ENCODE data around the gene TM4SF4. TPM values are rescaled to one million over a fixed set of nuclear protein-coding genes. Genes with fewer than 3 reads are reported as not detected.

The TM4SF4 gene
- polyA plus RNA-seq, 3 donors: 0.08 TPM; not detected in 2

GRCh38 chr3:149509526-149509925 lies 35.0 kb downstream of the TM4SF4 start:
- Mint-ChIP-seq H3K36me3 (no peaks in the 10 kb centered on the region), H3K27ac (peak overlapping the region in 4 of 7 donors; percentile 30 to 89 (median 48)), H3K9me3 (peaks cover 0 to 2% (median 0%) of the 10 kb centered on the region in 7 donors), H3K4me3 (no peak overlapping the region), H3K27me3 (ENCODE audit: low read depth in 3 of 3) (peaks cover 6 to 12% (median 11%) of the 10 kb centered on the region in 3 donors), H3K4me1 (peaks cover 29% of the 10 kb centered on the region)
- intact Hi-C loops (cut with micrococcal nuclease): no loop called here
- Histone ChIP-seq H4K20me1 (ENCODE audit: insufficient read depth, low read length) (no peaks in the 10 kb centered on the region), H3K27me3 (ENCODE audit: control insufficient read depth in 2 of 2, insufficient read depth in 2 of 2, low read length in 2 of 2) (peaks cover 0 to 4% of the 10 kb centered on the region in 2 donors), H3K9me3 (replicated peaks in 1 of 2; ENCODE audit: control insufficient read depth in 1 of 2, insufficient read depth in 1 of 2, low read length in 2 of 2) (no peaks in the 10 kb centered on the region), H3K4me3 (replicated peaks in 1 of 3; ENCODE audit: low read depth in 2 of 3, low read length in 3 of 3) (no peak overlapping the region), H3K9ac (ENCODE audit: insufficient read depth, low read length, poor library complexity, severe bottlenecking) (no peak overlapping the region), H3K79me2 (ENCODE audit: insufficient read depth, low read length) (no peaks in the 10 kb centered on the region), H3K4me1 (ENCODE audit: control insufficient read depth in 1 of 2, insufficient read depth in 2 of 2, low read length in 2 of 2) (peaks cover 14 to 19% of the 10 kb centered on the region in 2 donors), H2AFZ (ENCODE audit: insufficient read depth, low read depth, low read length, poor library complexity, severe bottlenecking) (no peak overlapping the region), H3K4me2 (replicated peaks; ENCODE audit: extremely low read depth, low read length, poor library complexity, severe bottlenecking) (no peak overlapping the region), H3K36me3 (replicated peaks in 1 of 2; ENCODE audit: control insufficient read depth in 1 of 2, insufficient read depth in 2 of 2, low read length in 2 of 2) (no peaks in the 10 kb centered on the region), H3K27ac (ENCODE audit: low read depth in 1 of 2, low read length in 2 of 2) (no peak overlapping the region)
- peak in 1 of 3 donors; percentile 21 for DNase-seq
- no peak for TF ChIP-seq CTCF (IDR thresholded peaks at IDR 0.05)
- no CpG with 5 or more reads among the region's 3 CpGs for WGBS (ENCODE audit: insufficient coverage)

GRCh38 chr3:149510480-149510879 lies 36.0 kb downstream of the TM4SF4 start:
- no peaks in the 10 kb centered on the region for H3K36me3 ChIP-seq (replicated peaks in 1 of 2; ENCODE audit: control insufficient read depth in 1 of 2, insufficient read depth in 2 of 2, low read length in 2 of 2)
- 100% methylated on average over 2 of the region's 3 CpGs for WGBS (ENCODE audit: insufficient coverage)
- no peaks in the 10 kb centered on the region for H3K9me3 ChIP-seq (replicated peaks in 1 of 2; ENCODE audit: control insufficient read depth in 1 of 2, insufficient read depth in 1 of 2, low read length in 2 of 2)
- no peak overlapping the region for H3K4me2 ChIP-seq (replicated peaks; ENCODE audit: extremely low read depth, low read length, poor library complexity, severe bottlenecking)
- no peak for TF ChIP-seq CTCF (IDR thresholded peaks at IDR 0.05)
- no peak for DNase-seq
- H3K27ac ChIP-seq (ENCODE audit: low read depth in 1 of 2, low read length in 2 of 2): no peak overlapping the region
- no peaks in the 10 kb centered on the region for H3K79me2 ChIP-seq (ENCODE audit: insufficient read depth, low read length)
- Mint-ChIP-seq H3K4me3 (no peak overlapping the region), H3K9me3 (peaks cover 0 to 2% (median 0%) of the 10 kb centered on the region in 7 donors), H3K36me3 (no peaks in the 10 kb centered on the region), H3K27me3 (ENCODE audit: low read depth in 3 of 3) (peaks cover 6 to 15% (median 13%) of the 10 kb centered on the region in 3 donors), H3K4me1 (peaks cover 29% of the 10 kb centered on the region), H3K27ac (peak overlapping the region in 3 of 7 donors; percentile 50 to 71 (median 54))
- H3K27me3 ChIP-seq (ENCODE audit: control insufficient read depth in 2 of 2, insufficient read depth in 2 of 2, low read length in 2 of 2): peaks cover 0 to 4% of the 10 kb centered on the region in 2 donors
- no peak overlapping the region for H3K4me3 ChIP-seq (replicated peaks in 1 of 3; ENCODE audit: low read depth in 2 of 3, low read length in 3 of 3)
- no peak overlapping the region for H2AFZ ChIP-seq (ENCODE audit: insufficient read depth, low read depth, low read length, poor library complexity, severe bottlenecking)
- peaks cover 14 to 19% of the 10 kb centered on the region in 2 donors for H3K4me1 ChIP-seq (ENCODE audit: control insufficient read depth in 1 of 2, insufficient read depth in 2 of 2, low read length in 2 of 2)
- no peaks in the 10 kb centered on the region for H4K20me1 ChIP-seq (ENCODE audit: insufficient read depth, low read length)
- intact Hi-C loops (cut with micrococcal nuclease): no loop called here
- H3K9ac ChIP-seq (ENCODE audit: insufficient read depth, low read length, poor library complexity, severe bottlenecking): no peak overlapping the region
